Nephron progenitor cell (in vitro differentiated cells): ENCODE measurements around the gene POLA1.

ENCODE experiments used
- DNase-seq: peaks from one replicate; pipeline ENCODE4 v3.0.0; 2021
- H3K27ac Mint-ChIP-seq: 2 replicates; pipeline ENCODE4 v1.8.0; 2021; ENCODE audit warnings: mild to moderate bottlenecking, moderate library complexity, mixed read lengths
- H3K27me3 Mint-ChIP-seq: 2 replicates; pipeline ENCODE4 v1.8.0; 2021; ENCODE audit warnings: mild to moderate bottlenecking, low read depth, mixed read lengths; ENCODE audit not compliant: poor library complexity
- H3K36me3 Mint-ChIP-seq: 2 replicates; pipeline ENCODE4 v1.8.0; 2021; ENCODE audit warnings: low read depth, mixed read lengths
- H3K4me1 Mint-ChIP-seq: 2 replicates; pipeline ENCODE4 v1.8.0; 2021; ENCODE audit warnings: mixed read lengths
- H3K4me3 Mint-ChIP-seq: 2 replicates; pipeline ENCODE4 v1.8.0; 2021; ENCODE audit warnings: mild to moderate bottlenecking, moderate library complexity, mixed read lengths
- H3K9me3 Mint-ChIP-seq: 2 replicates; pipeline ENCODE4 v1.8.0; 2021; ENCODE audit warnings: mild to moderate bottlenecking, moderate library complexity, mixed read lengths
- TF ChIP-seq, protein P1 (sequence below): fragments of 200-600 bp; sonication (generic); IDR thresholded peaks from 2 replicates; pipeline ENCODE4 v1.5.0; 2021; ENCODE audit warnings: antibody characterized with exemption

The POLA1 gene

DNA sequence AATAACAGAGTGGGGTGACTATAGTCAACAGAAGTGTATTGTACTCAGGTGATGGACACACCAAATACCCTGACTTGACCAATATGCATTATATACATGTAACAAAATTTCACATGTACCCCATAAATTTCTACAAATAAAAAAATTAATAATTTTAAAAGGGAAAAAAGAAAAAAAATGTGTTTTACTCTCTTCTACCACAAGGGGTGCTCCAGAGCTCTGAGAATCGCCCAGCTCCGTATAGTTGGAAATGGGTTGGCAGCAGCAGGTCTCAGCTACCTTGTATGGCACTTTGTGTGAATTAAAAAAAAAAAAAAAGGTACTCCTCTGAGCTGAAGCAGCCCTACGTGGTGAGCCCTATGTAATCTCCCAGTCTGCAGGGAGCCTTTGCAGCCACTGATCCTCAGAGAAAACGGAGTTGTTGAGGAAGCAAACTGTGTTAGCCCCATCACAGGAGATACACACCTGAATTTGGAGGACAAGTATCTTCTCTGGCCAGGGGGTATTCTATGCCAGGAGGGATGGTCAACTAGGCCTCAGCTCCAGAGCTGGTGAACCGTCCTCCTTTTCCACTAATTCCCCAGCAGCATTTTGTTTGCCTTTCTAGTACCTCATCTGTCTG lies 17.2 kb upstream of the POLA1 start:
- TF ChIP-seq, protein P1, sequence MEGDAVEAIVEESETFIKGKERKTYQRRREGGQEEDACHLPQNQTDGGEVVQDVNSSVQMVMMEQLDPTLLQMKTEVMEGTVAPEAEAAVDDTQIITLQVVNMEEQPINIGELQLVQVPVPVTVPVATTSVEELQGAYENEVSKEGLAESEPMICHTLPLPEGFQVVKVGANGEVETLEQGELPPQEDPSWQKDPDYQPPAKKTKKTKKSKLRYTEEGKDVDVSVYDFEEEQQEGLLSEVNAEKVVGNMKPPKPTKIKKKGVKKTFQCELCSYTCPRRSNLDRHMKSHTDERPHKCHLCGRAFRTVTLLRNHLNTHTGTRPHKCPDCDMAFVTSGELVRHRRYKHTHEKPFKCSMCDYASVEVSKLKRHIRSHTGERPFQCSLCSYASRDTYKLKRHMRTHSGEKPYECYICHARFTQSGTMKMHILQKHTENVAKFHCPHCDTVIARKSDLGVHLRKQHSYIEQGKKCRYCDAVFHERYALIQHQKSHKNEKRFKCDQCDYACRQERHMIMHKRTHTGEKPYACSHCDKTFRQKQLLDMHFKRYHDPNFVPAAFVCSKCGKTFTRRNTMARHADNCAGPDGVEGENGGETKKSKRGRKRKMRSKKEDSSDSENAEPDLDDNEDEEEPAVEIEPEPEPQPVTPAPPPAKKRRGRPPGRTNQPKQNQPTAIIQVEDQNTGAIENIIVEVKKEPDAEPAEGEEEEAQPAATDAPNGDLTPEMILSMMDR: peak; percentile 72
- H3K27ac Mint-ChIP-seq: no peak overlapping the region
- H3K4me1 Mint-ChIP-seq: no peaks in the 10 kb centered on the region
- peaks cover 5% of the 10 kb centered on the region for H3K27me3 Mint-ChIP-seq
- H3K4me3 Mint-ChIP-seq: no peak overlapping the region
- peaks cover 3% of the 10 kb centered on the region for H3K9me3 Mint-ChIP-seq
- peak; percentile 18 for DNase-seq
- no peaks in the 10 kb centered on the region for H3K36me3 Mint-ChIP-seq

DNA sequence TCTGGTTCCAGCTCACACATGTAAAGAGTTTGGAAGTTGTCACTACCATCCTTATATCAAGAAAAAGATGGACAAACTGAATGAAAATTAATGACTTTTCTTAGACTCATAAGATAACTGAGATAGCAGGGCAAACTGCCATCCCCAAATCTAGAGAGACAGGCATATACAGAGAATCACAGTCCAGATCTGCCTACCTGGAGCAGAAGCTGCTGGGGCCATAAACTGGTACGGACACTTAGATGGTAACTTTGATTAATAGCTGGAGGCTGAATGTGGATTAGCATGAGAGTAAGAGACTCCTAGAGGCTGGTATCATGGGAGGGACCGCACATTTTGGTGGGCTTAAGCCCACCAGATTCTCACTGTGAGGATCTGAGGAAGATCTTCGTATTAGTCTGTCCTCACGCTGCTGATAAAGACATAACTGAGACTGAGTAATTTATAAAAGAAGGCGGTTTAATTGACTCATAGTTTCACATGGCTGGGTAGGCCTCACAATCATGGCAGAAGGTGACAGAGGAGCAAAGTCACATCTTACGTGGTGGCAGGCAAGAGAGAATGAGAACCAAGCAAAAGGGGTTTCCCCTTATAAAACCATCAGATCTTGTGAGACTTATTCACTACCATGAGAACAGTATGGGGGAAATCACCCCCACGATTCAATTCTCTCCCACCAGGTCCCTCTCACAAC lies 10.8 kb upstream of the POLA1 start:
- Mint-ChIP-seq H3K4me3 (no peak overlapping the region), H3K27me3 (peaks cover 16% of the 10 kb centered on the region), H3K27ac (no peak overlapping the region), H3K36me3 (no peaks in the 10 kb centered on the region), H3K4me1 (no peaks in the 10 kb centered on the region), H3K9me3 (peaks cover 23% of the 10 kb centered on the region)
- TF ChIP-seq, protein P1: no peak
- DNase-seq: no peak

- TF ChIP-seq, protein P1: no peak
- no peaks in the 10 kb centered on the region for H3K4me1 Mint-ChIP-seq
- no peaks in the 10 kb centered on the region for H3K36me3 Mint-ChIP-seq
- DNase-seq: no peak
- peaks cover 16% of the 10 kb centered on the region for H3K27me3 Mint-ChIP-seq
- no peak overlapping the region for H3K27ac Mint-ChIP-seq
- H3K9me3 Mint-ChIP-seq: peaks cover 23% of the 10 kb centered on the region
- H3K4me3 Mint-ChIP-seq: no peak overlapping the region
Measured at GRCh38 chrX:24684048-24684447, 9.7 kb upstream of the POLA1 start.

GRCh38 chrX:24692305-24692704 lies 1.4 kb upstream of the POLA1 start:
- no peaks in the 10 kb centered on the region for H3K27me3 Mint-ChIP-seq
- H3K4me1 Mint-ChIP-seq: peaks cover 45% of the 10 kb centered on the region
- H3K27ac Mint-ChIP-seq: no peak overlapping the region
- H3K4me3 Mint-ChIP-seq: peak overlapping the region; percentile 95
- H3K36me3 Mint-ChIP-seq: no peaks in the 10 kb centered on the region
- no peaks in the 10 kb centered on the region for H3K9me3 Mint-ChIP-seq
- TF ChIP-seq, protein P1: no peak
- DNase-seq: no peak

GRCh38 chrX:24694825-24695224 lies 1.1 kb downstream of the POLA1 start:
- H3K4me3 Mint-ChIP-seq: peak overlapping the region; percentile 95
- H3K27me3 Mint-ChIP-seq: no peaks in the 10 kb centered on the region
- H3K4me1 Mint-ChIP-seq: peaks cover 45% of the 10 kb centered on the region
- no peak overlapping the region for H3K27ac Mint-ChIP-seq
- peaks cover 10% of the 10 kb centered on the region for H3K36me3 Mint-ChIP-seq
- TF ChIP-seq, protein P1: no peak
- DNase-seq: no peak
- H3K9me3 Mint-ChIP-seq: no peaks in the 10 kb centered on the region

GRCh38 chrX:24696294-24696693 lies 2.6 kb downstream of the POLA1 start:
- TF ChIP-seq, protein P1: no peak
- H3K4me1 Mint-ChIP-seq: peaks cover 45% of the 10 kb centered on the region
- DNase-seq: no peak
- H3K27ac Mint-ChIP-seq: no peak overlapping the region
- H3K36me3 Mint-ChIP-seq: peaks cover 21% of the 10 kb centered on the region
- H3K9me3 Mint-ChIP-seq: no peaks in the 10 kb centered on the region
- H3K27me3 Mint-ChIP-seq: no peaks in the 10 kb centered on the region
- no peak overlapping the region for H3K4me3 Mint-ChIP-seq
